Activated CD4-positive, alpha-beta T cell treated with anti-CD3 and anti-CD28 coated beads, Interleukin-2, amount 50 U/mL, for 1 hour (primary cell): ENCODE results near the gene LPAR3.
A peak's percentile ranks its signal among the peaks of the same experiment; 100 is the strongest.

Source experiments
- DNase-seq: peaks from one replicate; pipeline ENCODE4 v3.0.0-alpha.2; 2020

Gene LPAR3

DNA sequence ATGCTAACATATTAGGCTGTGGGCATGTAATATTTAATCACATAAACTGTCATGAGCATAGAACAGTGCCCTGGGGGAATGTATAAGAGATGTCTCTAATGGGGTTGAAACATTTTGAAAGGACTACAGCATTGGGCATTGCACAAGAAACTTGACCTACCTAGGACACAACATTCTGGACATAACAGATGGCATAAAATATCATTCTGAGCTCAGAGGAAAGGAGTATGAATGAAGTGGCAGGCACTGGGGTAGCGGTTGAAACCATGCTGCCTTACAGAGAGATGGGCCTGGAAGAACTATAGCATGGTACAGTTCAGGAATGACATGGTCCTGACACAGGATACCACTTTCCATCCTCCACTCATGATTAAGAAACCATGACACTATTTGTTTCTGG, 69.0 kb downstream of the LPAR3 start:
- DNase-seq = no peak

DNA sequence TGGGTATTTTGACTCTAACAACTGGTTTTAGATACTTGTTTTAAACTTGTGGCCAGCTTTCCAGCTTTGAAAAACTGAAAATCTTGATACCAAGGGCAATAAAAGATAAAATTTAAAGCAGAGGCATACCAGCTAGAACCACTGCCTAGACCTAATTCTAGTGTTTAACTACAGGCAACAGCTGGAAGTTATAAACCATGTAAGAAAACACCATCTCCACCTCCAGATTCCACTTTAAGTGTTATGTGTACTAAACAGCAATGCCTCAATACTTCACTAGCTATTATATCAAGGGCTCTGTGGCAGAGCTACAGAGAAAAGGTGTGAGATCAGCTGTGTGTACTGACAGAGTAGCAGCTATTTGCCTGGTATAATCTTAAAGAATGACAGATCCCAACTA, 69.5 kb downstream of the LPAR3 start:
- DNase-seq = no peak

DNA sequence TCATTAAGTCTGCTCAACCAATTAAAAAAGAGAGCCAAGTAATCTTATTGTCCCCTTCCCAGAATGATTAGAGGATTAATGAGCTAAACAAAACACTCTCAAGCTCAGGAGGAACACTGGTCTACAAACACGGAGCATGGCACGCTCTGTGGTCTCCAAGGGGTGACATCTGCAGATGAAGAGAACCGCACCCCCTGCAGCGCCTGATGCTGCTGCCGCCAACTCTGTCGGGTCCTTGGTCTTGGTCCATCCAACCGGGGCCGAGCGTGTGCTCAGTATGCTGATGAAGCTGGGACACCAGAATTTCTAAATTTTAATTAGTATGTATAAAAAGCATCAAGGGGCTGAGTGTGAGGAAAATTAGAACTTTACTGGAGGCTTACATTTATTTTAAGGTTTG, 82.7 kb downstream of the LPAR3 start:
- DNase-seq = no peak

DNA sequence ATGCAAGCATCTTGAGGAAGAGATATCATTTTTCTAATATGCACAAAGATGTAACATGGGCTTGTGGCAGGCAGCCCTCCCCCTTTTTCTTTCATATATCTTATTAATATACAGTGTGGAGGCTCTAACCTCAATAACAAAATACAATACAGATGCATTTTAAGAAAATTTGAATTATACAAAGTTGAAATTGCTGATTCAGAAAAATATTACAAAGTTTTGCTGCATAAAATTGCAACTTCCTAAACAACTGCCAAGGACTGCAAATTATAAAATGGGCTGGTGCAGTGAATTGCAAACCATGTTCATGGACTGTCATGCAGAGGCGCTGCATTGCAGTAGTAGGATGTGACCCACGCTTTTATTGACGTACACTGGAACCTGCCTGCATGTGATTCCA, 84.0 kb downstream of the LPAR3 start:
- no peak for DNase-seq

DNA sequence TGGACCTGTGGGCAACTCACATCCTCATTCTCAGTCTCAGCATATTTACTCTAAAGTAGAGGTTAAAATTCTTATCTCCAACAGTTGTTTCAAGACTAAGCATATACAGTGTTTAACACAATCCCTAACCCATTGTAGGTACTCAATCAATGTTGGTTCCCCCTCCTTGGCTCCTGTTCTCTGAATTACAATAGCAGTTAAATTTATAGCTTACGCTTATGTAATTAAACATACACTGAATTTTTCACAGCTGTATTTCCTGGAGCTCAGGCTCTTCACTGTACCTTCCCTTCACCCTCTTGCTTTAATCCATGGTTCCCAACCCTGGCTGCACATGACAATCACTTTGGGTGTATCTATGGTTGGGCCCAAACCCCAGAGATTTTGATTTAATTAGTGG, 89.4 kb downstream of the LPAR3 start:
- no peak for DNase-seq

DNA sequence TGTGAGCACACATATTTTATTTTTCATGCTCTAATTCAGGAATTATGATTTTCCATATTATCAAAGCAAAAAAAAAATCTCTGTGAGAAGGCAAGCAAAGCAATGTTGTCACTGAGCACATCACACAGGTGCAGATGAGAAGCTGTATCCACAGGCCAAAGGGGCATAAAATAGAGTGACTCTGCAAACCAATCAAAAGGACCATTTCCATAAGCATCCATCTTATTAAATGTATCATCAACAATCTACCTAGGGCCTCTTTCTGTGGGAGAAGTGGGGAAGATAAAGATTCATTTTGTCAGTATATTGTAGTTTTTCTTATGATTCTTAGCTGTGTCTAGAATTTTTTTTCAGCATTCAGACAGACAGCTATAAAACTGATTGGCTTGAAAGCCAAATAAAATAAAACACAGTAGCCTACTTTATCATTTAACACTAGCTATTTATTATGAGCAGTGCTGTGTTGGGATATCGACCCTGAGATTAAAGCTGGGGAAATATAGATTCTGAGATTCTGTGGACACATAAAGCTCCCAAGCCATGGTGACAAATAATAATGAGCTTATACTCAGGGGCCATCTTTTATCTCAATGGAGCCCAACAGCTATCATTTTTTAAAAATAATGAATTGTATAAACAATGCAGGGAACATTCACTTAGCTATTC, 90.3 kb downstream of the LPAR3 start:
- DNase-seq = no peak

DNA sequence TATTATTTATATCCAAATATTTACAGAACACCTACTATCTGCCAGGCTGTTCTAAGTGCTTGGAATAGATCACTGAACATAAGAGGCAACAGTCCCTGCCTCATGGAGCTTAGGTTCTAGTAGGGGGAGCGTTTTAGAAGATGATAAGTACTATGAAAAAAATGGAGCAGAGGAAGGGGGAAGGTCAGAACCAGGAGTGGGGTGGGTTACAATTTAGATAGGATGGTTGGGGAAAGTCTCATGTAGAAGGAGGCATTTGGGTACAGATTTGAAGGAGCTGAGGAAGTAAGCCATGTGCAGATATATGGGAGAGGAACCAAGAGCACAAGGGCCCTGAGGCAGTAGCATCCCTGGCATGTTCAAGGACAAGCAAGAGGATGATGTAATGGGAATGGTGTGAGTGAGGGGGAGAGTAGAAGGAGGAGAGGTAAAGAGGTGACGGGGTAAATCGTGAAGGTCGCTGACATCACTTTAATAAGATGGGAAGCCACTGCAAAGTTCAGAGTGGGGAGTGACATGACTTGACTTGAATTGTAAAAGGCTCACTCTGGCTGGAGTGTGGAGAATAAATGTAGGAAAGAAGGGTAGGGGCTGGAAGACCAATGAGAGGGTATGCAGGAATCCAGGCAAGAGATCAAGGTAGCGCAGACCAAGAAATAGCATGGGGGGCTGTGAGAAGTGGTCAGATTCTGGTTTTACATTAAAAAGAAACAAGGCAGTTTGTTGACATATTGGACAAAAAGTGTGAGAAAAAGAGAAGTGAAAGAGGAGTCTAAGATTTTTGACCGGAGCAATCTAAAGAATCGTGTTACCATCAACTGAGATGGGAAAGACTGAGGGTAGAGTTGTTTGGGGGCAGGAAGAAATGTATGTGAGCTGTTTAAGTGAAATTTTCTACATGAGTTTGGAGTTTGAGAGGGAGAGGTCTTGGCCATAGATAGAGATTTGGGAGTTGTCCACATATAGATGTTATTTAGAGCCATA, 92.6 kb downstream of the LPAR3 start:
- no peak for DNase-seq

DNA sequence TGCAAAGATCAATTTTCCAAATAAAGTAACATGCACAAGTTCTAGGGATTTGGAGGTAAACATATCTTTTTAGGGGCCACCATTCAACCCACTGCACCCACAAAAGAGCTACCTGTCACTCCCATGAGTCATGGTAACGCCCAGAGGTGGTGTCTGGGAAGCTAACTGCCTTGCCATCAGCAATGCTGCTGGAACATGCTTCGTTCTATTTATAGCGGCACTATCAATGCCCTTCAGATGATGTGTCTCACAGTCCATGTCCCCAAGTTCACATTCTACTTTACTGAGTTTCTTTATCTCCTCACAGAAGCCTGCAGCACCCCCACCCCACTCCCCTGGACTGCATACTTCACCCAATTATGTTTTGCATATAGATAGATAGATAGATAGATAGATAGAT, 95.4 kb downstream of the LPAR3 start:
- no peak for DNase-seq

DNA sequence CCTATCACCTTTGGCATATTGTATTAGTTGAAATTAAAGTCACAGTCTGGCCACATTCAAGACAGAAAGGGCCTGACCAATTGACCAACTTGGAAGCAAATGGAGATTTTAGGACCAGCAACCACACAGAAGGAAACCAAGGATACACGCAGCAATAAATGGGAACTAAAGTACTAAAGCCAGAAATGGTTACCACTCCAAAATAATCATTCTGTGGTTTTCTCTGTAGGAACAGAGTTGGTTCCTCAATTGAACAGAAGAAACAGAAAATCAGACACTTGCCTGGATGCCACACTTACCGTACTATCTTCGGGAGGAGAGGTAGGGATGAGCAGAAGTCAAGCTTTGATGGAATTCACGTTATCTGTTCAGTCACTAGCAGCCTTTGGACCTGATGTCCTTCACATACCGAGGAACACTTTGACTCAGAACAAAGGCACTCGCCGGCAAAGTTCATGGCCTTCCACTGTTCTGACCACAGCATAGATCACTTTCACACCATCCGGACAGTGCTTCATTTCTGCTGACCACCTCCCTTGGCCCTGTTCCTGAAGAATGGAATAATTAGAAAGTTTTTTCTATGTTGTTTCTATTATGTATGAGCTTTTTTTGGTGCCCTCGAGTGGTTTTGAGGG, 96.9 kb downstream of the LPAR3 start:
- DNase-seq = no peak

DNA sequence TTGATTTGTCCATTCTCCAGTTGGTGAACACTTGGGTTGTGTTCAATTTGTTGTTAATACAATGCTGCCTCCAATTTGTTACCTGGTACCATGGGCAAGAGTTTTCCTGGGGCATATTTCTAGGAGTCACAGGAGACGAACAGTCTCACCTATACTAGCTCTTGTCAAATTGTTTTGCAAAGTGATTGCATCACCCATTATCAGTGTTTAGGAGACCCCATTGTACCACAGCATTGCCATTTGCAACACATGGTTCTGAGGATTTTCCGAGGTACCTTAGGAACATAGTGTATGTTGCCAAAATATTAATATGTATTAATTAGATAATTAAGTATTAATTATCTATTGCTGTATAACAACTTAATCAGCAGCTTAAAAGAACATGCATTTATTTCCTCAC, 97.8 kb downstream of the LPAR3 start:
- no peak for DNase-seq

DNA sequence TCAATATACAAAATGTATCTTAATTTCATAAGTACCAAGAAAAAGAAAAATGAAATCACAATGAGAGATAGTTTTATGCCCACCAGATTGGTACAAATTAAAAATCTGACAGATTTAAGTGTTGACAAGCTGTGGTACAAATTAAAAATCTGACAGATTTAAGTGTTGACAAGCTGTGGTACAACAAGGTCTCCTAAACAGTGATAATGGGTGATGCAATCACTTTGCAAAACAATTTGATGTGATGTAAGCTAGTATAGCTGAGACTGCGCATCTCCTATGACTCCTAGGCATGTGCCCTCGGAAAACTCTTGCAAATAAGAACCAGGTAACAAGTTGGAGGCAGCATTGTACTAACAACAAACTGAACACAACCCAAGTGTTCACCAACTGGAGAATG, 100.6 kb downstream of the LPAR3 start:
- DNase-seq = no peak

DNA sequence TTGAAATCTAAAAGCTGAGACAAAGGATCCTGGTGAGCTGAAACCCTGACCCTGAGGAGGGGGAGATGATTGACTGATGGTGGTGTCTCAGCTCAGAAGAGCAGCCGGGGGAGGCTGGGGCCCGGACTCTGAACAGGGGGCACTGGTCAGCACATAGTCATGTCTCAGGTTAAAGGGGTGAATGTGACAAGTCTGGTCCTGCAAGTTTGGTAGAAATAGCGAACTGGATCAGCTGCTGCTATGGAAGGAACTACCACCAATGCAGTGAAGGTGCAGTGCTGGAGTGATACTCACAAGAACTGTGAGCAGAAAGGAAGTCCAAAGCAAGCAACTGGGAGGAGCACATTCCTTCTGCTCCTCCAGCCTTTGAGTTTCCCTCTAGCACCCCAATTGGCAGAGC, 104.0 kb downstream of the LPAR3 start:
- DNase-seq = no peak

DNA sequence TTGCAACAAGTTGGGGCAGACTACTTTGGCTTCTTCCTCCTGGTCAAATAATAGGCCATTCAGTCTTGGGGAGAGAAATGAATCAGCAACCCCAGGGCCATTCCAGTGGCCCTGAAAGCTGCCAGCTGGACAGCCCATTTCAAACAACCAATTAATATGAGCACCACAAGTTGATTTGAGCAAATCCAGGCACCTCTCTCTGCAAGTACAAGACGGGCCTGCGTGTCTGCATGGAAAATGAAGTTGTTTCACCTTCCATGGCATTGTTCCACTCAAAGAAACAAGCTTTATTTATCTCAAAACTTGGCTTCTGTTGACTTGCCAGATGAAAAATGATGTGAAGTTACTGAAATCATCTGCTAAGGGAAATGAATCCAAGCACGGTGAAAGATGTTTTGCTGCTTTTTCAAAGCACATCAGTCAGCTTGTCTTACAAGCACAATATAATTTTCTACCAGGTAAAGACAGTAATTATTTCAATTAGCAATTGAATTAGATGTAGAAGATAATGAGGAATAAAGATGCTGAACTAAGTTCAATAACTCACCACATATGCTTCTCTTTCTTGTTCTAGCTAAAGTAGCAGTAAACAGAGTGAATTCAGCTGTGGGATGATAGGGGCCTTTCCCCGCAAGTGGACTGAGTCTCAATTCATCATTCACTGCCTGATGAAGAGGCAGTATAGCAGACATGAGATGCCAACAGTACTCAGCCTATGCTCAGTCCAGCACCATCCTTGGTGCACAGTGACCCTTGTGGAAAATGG, 107.6 kb downstream of the LPAR3 start:
- no peak for DNase-seq

DNA sequence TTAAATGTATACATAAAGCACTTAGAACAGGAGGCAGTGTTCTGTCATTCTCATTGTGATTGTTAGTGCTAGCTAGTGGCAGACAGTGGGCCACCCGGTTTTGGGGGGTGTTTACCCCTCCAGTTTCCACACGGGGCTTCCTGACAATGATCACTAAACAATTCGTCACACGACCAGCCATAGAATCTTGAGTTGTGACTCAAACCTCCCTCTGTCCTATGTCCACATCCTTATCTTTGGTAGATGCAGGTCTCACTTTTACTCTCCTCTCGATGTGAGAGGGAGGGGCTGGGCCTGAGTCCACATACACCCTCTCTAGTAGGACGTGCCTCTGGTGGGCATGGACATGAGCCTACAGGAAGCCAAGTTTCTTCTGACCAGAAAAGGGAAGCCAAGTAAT, 110.1 kb downstream of the LPAR3 start:
- DNase-seq = no peak

DNA sequence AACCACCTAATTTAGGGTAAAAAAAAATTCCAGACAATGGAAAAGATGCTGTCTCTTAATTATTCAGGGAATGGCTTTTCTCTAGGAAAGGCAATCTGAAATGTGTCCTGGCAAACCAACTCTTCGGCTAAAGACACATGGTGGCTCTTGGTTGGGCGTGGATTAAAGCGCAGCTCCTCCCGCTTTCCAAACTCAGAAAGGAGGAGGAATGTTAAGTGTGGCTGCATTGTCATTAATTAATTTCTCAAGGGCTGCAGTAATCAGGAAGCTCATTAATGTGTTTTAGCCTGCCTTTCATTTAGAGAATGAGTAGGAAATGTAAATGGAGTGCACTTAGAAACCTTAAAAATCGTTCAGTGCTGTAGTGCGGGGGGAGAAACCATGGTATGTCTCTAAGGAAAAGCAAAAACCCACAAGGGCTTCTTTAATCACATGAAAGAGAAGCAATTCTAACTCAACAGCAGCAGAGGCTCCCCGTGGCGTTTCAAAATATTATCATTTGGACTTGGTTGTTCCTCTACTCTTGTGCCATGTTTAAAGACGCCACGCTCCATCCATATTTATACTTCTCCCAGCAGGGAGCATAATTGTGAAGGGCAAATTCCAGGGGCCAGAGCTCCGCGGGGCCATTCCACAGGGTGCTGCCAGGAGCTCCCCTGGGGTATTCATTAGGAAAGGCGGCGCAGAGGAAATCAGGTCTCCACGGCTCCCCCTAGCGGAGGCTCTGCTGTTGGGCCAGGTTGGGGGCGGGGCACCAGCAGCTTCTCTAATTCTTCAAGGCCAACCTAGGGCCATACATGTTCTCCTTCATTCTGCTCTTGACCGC, 110.8 kb downstream of the LPAR3 start:
- peak; percentile 79 for DNase-seq

DNA sequence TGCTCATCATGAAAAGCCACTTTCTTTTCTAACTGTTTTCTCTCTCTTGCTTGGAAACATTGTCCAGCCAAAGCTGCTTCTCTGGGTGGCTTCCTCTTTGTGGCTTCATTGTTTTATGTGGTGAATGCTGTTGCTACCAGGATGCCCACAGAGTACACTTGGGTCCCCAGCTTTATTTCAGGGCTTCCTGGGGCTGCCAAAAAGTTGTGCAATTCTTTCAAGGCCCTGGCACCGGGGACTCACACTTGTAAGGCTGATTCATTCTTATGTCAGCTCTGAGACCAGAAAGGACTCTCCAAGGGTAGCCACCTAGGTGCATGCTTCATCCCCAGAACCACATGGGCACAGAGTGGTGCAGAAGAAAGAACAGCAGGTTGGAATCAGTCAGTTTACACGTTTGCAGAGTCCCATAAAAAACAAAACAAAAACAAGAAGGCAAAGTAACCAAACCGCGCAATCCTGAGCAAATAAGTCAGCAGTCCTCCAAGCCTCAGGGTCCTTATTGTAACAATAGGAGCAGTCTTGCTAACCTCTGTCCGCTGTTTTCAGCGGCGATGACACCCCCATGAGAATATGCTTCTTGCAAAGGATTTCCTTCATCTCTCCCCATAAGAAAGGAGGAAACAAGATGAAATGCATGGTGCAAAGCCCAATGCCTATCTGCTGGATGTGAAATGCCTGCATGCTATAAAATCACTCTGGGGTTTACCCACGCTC, 112.8 kb downstream of the LPAR3 start:
- no peak for DNase-seq

DNA sequence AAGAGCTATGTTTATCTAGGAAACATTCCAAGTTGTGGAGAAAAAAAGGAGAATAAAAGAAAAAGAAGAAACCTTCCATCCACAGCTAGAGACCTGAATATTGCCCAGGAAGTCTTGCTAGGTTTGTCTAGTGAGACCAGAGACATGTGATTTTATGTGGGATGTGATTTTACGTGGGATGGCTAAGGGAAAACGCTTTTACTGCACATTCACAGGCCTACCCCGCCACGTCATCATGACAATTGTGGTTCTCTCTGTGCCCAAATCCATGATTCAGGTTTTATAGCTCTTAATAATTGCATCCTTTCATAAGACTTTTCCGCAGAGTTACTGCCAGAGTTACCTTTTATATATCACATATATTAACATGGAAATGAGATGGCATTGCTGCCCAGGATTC, 116.4 kb downstream of the LPAR3 start:
- no peak for DNase-seq

DNA sequence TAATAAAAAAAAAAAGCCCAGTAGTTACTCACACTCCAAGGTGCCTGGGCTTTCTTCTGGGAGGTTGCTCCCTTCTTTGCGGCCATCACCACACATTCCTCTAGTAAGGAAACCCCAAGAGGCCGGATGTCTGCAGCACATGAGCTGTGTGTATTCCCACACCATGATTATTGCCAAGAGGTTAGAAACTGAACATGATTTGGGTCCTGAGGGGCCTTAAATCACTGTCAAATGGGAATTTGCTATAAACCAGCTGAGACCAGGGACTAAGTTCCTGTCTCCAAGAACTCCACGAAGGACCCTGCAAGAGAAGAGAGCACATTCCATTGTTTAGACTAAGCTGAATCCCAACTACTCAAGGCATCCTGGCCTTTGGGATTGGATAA, 117.5 kb downstream of the LPAR3 start:
- no peak for DNase-seq

DNA sequence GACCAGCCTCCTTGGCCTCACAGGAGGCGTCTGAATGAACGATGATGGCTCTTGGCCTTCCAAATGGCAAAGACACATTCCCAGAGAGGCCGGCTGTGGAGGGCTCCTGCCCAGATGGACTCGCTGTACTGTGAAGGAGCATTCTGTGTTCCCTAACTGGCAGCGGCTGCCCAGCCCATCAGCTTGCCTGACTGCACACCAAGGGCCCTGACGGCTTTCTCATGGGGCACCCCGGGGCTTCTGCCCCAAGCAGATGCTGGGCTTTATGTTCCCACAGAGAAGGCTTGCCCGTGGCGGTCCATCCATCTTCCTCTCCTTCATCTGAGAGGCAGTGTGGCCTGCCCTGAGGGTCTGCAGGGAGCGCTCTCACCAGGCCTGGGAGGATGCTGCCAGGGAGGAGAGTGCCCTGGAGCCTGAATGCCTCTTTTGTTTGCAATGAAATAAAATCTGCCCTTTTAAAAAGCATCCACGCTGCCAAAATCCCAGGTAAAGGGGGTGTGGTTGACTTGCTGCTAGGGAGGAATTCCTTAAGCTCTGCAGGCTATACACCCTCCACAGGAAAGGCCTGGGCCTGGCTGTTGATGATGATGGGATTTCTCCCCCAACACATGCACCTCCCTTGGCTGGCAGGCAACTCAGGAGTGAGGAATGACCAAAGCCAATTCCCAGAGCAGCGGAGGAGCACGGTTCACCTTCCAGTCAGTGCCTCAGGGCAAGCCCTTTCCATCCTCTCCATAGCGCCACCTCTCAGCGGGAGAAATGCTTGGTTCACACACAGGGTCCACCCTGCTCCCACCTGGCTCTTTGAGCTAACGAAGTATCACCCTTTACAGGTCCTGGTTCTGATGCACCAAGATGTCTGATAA, 118.1 kb downstream of the LPAR3 start:
- no peak for DNase-seq

DNA sequence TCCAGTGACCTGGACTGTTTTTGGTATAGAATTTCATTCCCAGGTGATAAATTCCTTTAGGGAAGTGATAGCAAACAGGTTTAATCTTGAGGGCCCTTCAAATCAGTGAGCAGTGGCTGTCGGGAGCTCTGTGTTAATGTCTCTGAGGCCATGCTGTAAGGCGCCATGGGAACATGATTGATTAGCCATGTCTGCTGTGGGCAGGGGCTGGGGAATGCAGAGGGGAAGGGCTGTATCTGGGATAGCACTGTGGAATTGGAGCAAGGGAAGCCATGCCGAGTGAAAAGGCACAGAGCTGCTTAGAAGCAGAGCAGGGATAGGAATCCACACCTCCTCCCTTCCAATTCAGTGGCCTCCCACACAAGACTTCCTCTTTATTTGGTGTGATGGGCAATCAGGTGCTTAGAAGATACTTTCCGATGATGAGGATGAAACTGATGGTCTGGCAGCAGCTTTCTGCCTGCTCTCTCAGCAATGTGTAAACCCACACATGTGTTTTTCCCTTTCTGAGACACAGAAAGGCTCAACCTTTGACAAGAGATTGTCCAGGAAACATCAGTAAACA, 119.0 kb downstream of the LPAR3 start:
- DNase-seq = no peak
